HEK293 (cell line): ENCODE results near the gene CCR6.

ENCODE experiments used
- CTCF ChIP-seq: fragments of 450-650 bp; formaldehyde crosslinking; IDR thresholded peaks from 2 replicates; pipeline ENCODE4 v1.5.1; 2016; ENCODE audit warnings: missing biosample characterization, missing genetic modification characterization
- EGR2 ChIP-seq: fragments of 450-650 bp; formaldehyde crosslinking; IDR thresholded peaks from 2 replicates; pipeline ENCODE4 v1.5.1; 2016; ENCODE audit warnings: low read depth, missing biosample characterization, missing genetic modification characterization
- PRDM10 ChIP-seq: fragments of 450-650 bp; formaldehyde crosslinking; IDR thresholded peaks from 2 replicates; pipeline ENCODE4 v1.5.1; 2016; ENCODE audit warnings: missing biosample characterization, missing genetic modification characterization
- REPIN1 ChIP-seq: fragments of 450-650 bp; formaldehyde crosslinking; IDR thresholded peaks from 2 replicates; pipeline ENCODE4 v1.5.1; 2017; ENCODE audit warnings: missing biosample characterization, missing genetic modification characterization, low read depth
- SCRT2 ChIP-seq: fragments of 450-650 bp; formaldehyde crosslinking; IDR thresholded peaks from 2 replicates; pipeline ENCODE4 v1.5.1; 2016; ENCODE audit warnings: missing biosample characterization, missing genetic modification characterization
- YY1 ChIP-seq: fragments of 450-650 bp; formaldehyde crosslinking; IDR thresholded peaks from 2 replicates; pipeline ENCODE4 v1.5.1; 2018; ENCODE audit warnings: missing biosample characterization, missing genetic modification characterization
- ZBTB7A ChIP-seq: fragments of 450-650 bp; formaldehyde crosslinking; IDR thresholded peaks from 2 replicates; pipeline ENCODE4 v1.5.1; 2016; ENCODE audit warnings: low read depth, missing biosample characterization, missing genetic modification characterization
- ZNF112 ChIP-seq: fragments of 450-650 bp; formaldehyde crosslinking; IDR thresholded peaks from 2 replicates; pipeline ENCODE4 v1.5.0; 2017; ENCODE audit warnings: missing biosample characterization, missing genetic modification characterization
- ZNF433 ChIP-seq: fragments of 450-650 bp; formaldehyde crosslinking; IDR thresholded peaks from 2 replicates; pipeline ENCODE4 v1.5.1; 2016; ENCODE audit warnings: missing biosample characterization, missing genetic modification characterization, low read depth

GRCh38 chr6:167119670-167120582 lies 3.0 kb upstream of the CCR6 start:
- no peak for TF ChIP-seq ZNF433 (tag by site-specific recombination)
- no peak for TF ChIP-seq SCRT2 (tag by site-specific recombination)
- no peak for TF ChIP-seq PRDM10 (tag by site-specific recombination)
- TF ChIP-seq REPIN1 (tag by site-specific recombination), result no peak
- no peak for TF ChIP-seq EGR2 (tag by site-specific recombination)
- no peak for TF ChIP-seq ZNF112 (tag by site-specific recombination)
- no peak for TF ChIP-seq ZBTB7A (tag by site-specific recombination)
- TF ChIP-seq YY1, result no peak
- no peak for TF ChIP-seq CTCF (tag by site-specific recombination)
